Kidney capillary endothelial cell (primary cell): Measurements from ENCODE around the gene DCAF12L1.

Source experiments
- DNase-seq: peaks from one replicate; pipeline ENCODE4 v3.0.0-alpha.2; 2018; ENCODE audit warnings: low spot score

The DCAF12L1 gene

DNA sequence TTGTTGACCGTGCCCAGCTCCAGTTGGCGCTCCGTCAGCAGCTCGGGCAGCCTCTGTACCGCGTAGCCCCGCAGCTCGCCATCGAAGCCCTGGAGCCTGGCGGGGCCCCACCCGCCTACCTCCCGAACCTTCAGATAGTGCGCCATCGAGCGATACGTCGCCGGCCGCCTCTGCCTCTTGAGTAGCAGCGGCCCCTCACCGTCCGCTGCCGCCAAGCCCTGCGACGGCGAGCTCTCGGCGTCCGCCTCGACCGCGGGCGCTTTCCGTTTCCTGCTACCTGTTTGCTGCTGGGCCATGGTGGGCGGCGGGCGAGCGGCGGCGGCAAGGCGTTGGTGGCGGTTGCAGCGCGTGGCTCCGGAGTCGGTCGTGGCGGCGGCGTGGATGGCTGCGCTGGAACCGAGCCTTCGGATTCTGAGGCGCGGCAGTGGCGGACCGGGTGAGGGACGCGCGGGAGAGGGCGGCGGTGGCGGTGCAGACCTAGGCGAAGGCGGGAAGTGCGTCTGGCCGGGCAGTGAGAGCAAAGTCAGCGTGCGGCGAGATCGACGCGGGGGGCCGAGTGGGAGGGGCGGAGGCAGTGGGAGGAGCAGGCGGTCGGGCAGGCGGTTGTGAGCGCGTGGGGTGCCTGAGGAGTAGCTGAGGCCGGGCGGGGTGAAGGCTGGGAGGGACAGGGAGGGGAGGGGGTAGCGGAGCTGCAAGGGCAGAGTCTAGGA lies at the start of gene DCAF12L1:
Gene DCAF12L1, minus strand, starts transcription at position 502 of the 710 bp plus-strand sequence. Its CDS starts 206 bp downstream, at position 296.
- DNase-seq, result no peak

GRCh38 chrX:126580877-126581276 lies 28.3 kb upstream of the DCAF12L1 start:
- no peak for DNase-seq

- DNase-seq, result no peak
Observed at GRCh38 chrX:126575911-126576310, 23.3 kb upstream of the DCAF12L1 start.

- DNase-seq, result no peak
Observed at GRCh38 chrX:126557151-126557550, 4.5 kb upstream of the DCAF12L1 start.

- no peak for DNase-seq
Observed at GRCh38 chrX:126551725-126552312, 795 bp downstream of the DCAF12L1 start.

DNA sequence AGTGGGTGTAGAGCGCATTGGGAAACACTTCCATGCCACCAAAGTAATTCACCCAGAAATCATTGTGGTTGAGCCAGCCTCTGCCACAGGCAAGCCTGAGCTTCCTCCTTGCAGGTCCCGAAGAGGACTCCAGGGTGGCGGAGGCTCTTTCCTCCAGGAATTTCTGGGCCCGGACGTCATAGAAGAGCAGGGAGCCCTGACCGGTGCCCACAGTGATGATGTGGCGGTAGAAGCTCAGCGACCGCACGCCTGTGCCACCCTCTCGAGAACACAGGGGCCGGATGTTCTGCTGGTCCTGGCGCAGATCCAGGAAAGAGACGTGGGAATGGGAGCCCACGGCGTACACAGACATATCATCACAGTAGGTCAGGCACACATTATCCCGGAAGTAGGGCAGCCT lies 1.3 kb downstream of the DCAF12L1 start:
- no peak for DNase-seq

DNA sequence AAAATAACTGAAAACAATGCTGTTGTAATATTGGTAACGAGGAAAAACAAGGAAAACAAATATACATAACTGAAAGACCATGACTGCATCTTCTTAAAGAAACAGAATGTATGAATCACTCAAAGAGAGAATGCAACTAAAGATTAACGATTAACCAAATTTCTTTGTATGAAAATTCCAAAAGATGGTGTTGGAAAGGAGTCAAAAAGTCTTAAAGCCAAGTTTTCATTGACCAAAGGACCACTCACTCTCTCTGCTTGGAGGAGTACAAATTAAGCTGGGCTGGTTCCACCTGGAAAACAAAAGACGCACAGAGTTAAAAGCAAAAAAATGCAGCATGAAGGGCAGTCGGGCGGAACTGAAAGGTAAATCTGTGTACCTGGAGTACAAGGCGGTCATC lies 1.8 kb downstream of the DCAF12L1 start:
- no peak for DNase-seq

- no peak for DNase-seq
Observed at GRCh38 chrX:126509923-126510322, 42.7 kb downstream of the DCAF12L1 start.
